IPS DF 4.7 (cell line): ENCODE measurements around the gene GRB7.
"Not testable (repeated sequence)": the region's sequence is repeated elsewhere in the genome, so short reads cannot be mapped to it uniquely, and the experiment has no call there.

Experiments
- DNase-seq: peaks from one replicate; pipeline ENCODE4 v3.0.0-alpha.2; 2013; ENCODE audit warnings: low spot score; ENCODE audit errors: extremely low read depth

Gene GRB7

DNA sequence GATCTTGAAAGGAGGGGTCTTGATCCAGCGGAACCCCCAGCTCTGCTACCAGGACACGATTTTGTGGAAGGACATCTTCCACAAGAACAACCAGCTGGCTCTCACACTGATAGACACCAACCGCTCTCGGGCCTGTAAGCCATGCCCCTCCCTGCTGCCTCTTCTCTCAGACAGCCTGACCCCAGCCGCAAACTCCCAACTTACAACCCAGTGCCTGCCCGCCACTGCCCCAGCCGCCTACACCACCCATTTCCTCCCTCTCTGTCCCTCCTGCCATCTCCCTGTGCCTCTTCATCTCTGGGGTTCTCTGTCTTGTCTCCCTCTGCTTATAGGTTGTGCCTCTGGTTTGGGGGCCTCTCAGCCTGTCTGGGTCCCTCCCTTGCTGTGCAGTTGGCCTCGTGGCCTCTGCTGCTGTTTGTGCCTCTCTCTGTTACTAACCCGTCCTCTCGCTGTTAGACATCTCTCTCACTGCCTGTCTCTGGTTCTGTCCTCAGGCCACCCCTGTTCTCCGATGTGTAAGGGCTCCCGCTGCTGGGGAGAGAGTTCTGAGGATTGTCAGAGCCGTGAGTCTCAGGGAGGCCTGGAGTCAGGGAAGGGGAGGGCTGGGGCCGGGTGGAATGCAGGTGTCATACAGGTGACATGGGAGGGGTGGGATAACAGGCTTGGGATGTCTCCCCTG is 28.3 kb upstream of the GRB7 start:
- DNase-seq: no peak

DNA sequence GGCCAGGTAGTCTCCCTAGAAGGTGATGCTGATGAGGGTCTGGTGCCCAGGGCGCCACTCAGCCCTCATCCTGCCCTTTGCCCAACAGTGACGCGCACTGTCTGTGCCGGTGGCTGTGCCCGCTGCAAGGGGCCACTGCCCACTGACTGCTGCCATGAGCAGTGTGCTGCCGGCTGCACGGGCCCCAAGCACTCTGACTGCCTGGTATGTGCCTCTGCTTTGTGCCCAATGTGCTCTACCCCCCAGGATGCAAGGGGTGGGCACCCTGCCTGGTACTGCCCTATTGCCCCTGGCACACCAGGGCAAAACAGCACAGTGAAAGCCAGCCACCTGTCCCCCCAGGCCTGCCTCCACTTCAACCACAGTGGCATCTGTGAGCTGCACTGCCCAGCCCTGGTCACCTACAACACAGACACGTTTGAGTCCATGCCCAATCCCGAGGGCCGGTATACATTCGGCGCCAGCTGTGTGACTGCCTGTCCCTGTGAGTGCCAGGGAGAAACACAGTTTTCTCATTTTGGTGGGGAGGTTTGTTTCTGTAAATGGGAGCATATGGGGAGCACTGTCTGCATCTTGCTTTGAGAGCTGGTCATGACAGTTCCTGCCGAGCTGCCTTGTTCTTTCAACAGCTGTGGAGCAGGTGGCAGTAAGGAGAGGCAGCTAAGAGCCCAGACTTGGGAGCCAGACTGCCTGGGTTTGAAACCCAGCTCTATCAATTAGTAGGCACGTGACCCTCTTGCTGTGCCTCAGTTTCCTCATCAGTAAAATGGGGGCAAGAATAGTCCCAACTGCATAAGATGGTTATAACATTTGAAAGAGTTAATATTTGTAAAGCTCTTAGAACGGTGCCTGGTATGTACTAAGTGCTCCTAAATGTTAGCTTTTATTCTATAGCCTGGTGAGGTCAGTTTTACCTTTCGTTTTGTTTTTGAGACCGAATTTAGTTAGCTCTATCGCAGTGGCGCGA is 27.5 kb upstream of the GRB7 start:
- DNase-seq: no peak

DNA sequence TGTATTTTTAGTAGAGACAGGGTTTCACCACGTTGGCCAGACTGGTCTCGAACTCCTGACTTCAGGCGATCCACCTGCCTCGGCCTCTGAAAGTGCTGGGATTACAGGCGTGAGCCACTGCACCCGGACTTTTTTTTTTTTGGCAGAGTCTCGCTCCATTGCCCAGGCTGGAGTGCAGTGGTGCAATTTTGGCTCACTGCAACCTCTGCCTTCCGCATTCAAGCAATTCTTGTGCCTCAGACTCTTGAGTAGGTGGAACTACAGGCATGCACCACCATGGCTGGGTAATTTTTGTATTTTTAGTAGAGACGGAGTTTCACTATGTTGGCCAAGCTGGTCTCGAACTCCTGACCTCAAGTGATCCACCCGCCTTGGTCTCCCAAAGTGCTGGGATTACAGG is 26.7 kb upstream of the GRB7 start:
- DNase-seq: not testable (repeated sequence)

DNA sequence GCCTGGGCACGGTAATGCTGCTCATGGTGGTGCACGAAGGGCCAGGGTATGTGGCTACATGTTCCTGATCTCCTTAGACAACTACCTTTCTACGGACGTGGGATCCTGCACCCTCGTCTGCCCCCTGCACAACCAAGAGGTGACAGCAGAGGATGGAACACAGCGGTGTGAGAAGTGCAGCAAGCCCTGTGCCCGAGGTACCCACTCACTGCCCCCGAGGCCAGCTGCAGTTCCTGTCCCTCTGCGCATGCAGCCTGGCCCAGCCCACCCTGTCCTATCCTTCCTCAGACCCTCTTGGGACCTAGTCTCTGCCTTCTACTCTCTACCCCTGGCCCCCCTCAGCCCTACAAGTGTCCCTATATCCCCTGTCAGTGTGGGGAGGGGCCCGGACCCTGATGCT is 25.9 kb upstream of the GRB7 start:
- DNase-seq: no peak

DNA sequence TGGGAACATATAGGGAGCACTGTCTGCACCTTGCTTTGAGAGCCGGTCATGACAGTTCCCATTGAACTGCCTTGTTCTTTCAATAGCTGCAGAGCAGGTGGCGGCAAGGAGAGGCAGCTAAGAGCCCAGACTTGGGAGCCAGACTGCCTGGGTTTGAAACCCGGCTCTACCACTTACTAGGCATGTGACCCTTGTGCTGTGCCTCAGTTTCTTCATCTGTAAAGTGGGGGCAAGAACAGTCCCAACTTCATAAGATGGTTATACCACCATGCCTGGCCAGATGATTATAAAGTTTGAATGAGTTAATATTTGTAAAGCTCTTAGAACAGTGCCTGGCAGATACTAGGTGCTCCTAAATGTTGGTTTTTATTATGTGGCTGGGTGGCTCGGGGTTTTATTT is 23.5 kb upstream of the GRB7 start:
- no peak for DNase-seq

DNA sequence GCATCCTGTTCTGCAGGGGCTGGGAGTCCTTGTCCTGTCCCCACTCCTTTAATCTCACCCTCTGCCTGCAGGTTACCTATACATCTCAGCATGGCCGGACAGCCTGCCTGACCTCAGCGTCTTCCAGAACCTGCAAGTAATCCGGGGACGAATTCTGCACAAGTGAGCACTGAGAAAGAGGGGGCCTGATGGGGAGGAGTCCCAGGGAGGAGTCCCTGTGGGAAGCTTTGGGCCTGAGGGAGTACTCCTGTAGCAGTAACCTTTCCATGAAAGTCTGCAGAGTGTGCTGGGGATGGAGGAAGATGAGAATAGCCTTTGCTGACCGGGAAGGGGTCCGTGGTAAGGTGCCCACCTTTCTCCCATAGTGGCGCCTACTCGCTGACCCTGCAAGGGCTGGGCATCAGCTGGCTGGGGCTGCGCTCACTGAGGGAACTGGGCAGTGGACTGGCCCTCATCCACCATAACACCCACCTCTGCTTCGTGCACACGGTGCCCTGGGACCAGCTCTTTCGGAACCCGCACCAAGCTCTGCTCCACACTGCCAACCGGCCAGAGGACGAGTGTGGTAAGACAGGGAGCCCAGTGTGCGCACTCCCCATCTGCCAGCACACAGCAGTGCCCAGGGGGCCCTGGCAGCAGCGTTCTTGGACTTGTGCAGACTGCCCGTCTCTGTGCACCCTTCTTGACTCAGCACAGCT is 22.2 kb upstream of the GRB7 start:
- DNase-seq: no peak

DNA sequence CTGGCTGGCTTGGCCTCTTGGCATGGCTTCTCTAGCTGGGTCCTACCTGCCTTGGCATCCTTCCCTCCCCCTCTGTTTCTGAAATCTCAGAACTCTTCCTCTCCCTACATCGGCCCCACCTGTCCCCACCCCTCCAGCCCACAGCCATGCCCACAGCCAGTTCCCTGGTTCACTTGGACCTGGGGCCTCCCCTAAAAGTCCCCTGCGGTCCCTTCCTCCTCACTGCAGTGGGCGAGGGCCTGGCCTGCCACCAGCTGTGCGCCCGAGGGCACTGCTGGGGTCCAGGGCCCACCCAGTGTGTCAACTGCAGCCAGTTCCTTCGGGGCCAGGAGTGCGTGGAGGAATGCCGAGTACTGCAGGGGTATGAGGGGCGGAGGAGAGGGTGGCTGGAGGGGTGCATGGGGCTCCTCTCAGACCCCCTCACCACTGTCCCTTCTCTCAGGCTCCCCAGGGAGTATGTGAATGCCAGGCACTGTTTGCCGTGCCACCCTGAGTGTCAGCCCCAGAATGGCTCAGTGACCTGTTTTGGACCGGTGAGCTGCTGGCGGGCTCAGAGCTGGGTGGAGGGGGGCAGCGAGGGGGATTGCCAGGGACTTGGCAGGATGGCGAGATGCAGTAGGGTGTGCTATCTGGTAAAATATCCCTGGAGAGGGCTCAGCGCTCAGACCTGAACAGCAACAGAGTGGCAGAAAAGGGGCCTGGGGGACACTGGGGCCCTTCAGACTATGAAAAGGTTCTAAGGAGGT is 21.5 kb upstream of the GRB7 start:
- no peak for DNase-seq

DNA sequence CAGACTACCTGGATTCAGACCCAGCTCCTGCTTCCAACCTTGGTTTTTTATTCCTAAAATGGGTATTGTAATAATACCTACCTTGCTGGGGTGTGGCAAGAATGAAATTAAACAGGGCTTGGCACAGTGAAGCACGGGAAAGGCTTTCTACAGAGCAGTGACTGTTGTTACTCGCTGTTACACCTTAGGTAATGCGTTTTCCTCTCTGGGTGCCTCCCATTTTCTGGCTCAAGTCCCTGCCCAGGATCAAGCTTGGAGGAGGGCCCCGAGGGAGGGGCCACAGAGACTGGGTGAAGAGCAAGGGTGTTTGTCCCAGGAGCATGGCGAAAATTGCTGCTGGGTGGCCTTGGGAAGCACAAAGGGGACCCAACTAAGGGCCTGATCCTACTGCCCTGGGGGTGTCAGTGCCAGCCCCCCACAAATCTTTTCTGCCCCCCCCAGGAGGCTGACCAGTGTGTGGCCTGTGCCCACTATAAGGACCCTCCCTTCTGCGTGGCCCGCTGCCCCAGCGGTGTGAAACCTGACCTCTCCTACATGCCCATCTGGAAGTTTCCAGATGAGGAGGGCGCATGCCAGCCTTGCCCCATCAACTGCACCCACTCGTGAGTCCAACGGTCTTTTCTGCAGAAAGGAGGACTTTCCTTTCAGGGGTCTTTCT is 20.7 kb upstream of the GRB7 start:
- DNase-seq: no peak

DNA sequence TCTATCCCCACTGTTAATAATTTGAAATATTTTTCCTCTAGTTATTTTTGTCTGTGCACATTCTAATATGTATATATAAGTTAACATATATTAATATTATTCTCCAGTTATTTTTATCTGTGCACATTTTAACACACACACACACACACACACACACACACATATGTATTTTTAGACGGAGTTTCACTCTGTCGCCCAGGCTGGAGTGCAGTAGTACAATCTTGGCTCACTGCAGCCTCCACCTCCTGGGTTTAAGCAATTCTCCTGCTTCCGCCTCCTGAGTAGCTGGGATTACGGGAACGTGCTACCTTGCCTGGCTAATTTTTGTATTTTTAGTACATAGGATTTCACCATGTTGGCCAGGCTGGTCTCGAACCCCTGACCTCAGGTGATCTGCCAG is 20.1 kb upstream of the GRB7 start:
- no peak for DNase-seq

DNA sequence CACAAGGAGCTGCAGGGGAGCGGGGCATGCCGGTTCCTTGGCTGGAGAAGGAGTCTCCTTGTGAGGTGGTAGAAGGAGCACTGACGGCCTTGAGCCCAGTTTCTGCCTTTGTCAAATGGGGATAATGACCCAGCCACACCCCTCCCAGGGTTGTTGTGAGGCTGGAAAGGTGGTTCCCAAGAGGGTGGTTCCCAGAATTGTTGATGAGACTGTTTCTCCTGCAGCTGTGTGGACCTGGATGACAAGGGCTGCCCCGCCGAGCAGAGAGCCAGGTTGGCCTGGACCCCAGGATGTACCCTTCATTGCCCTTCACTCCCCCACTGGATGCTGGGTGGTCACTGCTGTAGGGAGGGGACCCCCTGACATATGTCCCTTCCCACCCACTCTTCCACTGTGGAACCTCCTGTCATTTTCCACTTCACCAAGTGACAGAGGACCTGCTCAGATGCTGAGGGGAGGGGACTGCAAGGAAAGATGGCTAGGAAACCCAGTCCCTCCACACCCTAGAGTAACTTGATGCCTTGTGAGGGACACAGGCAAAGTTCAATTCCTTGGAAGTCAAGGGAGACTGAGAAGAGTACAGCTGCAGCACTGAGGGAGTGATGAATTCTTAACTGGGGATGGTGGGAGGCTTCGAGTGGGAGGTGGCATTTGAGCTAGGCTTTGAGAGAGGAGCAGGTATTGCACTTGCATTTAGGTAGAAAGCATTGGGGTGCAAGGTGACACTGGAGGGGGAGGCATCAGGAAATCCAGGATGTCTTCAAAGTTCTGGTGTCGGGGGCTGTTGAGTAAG is 18.0 kb upstream of the GRB7 start:
- DNase-seq: no peak

DNA sequence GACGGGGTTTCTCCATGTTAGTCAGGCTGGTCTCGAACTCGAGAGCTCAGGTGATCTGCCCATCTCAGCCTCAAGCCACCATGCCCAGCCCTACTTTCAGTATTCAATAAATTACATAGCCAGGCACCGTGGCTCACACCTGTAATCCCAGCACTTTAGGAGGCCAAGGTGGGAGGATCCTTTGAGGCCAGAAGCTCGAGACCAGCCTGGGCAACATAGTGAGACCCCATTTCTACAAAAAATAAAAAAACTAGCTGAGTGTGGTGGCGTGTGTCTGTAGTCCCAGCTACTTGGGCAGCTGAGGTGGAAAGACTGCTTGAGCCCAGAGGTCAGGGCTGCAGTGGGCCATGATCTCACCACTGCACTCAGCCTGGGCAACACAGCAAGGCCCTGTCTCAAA is 15.6 kb upstream of the GRB7 start:
- no peak for DNase-seq

DNA sequence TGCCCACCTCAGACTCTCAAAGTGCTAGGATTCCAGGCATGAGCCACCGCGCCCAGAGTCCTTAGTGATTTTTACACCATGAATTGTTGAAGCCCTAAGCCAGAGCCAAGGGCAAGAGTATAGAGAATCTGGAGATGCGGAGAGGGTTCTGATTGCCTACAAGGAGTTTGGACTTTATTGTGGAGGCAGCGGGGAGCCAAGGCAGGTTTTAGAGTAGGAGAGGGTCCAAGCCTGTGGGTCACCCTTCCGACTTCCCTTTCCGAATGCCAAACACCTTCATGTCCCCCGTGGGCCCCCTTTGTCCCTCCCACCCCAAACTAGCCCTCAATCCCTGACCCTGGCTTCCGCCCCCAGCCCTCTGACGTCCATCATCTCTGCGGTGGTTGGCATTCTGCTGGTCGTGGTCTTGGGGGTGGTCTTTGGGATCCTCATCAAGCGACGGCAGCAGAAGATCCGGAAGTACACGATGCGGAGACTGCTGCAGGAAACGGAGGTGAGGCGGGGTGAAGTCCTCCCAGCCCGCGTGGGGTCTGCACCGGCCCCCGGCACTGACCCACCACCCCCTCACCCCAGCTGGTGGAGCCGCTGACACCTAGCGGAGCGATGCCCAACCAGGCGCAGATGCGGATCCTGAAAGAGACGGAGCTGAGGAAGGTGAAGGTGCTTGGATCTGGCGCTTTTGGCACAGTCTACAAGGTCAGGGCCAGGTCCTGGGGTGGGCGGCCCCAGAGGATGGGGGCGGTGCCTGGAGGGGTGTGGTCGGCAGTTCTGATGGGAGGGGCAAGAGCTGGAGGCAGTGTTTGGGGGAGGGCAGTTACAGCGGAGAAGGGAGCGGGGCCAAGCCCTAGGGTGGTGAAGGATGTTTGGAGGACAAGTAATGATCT is 14.5 kb upstream of the GRB7 start:
- DNase-seq: no peak

DNA sequence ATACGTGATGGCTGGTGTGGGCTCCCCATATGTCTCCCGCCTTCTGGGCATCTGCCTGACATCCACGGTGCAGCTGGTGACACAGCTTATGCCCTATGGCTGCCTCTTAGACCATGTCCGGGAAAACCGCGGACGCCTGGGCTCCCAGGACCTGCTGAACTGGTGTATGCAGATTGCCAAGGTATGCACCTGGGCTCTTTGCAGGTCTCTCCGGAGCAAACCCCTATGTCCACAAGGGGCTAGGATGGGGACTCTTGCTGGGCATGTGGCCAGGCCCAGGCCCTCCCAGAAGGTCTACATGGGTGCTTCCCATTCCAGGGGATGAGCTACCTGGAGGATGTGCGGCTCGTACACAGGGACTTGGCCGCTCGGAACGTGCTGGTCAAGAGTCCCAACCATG is 13.0 kb upstream of the GRB7 start:
- DNase-seq: no peak

DNA sequence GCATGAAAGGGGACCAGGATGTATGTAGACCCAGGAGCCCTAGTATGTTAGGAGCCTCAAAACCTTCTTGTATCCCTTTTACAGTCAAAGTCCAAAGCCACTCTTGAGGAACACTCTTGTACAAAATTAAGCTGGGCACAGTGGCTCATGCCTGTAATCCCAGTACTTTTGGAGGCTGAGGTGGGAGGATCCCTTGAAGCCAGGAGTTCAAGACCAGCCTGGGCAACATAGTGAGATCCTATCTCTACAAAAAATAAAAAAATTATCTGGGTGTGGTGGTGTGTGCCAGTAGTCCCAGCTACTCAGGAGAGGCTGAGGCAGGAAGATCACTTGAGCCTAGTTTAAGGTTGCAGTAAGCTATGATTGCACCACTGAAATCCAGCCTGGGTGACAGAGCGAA is 11.8 kb upstream of the GRB7 start:
- DNase-seq: not testable (repeated sequence)

DNA sequence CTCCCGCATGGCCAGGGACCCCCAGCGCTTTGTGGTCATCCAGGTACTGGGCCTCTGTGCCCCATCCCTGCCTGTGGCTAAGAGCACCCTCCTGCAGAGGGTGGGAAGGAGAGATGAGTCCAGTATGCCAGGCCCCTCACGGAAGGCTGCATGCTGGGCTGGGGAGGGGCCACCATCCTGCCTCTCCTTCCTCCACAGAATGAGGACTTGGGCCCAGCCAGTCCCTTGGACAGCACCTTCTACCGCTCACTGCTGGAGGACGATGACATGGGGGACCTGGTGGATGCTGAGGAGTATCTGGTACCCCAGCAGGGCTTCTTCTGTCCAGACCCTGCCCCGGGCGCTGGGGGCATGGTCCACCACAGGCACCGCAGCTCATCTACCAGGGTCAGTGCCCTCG is 11.1 kb upstream of the GRB7 start:
- no peak for DNase-seq

DNA sequence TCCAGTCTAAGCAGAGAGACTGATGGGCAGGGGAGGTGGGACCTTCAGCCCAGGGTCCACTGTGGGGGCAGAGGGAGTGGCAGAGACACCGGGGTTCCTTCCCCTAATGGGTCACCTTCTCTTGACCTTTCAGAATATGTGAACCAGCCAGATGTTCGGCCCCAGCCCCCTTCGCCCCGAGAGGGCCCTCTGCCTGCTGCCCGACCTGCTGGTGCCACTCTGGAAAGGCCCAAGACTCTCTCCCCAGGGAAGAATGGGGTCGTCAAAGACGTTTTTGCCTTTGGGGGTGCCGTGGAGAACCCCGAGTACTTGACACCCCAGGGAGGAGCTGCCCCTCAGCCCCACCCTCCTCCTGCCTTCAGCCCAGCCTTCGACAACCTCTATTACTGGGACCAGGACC is 10.2 kb upstream of the GRB7 start:
- DNase-seq: no peak

DNA sequence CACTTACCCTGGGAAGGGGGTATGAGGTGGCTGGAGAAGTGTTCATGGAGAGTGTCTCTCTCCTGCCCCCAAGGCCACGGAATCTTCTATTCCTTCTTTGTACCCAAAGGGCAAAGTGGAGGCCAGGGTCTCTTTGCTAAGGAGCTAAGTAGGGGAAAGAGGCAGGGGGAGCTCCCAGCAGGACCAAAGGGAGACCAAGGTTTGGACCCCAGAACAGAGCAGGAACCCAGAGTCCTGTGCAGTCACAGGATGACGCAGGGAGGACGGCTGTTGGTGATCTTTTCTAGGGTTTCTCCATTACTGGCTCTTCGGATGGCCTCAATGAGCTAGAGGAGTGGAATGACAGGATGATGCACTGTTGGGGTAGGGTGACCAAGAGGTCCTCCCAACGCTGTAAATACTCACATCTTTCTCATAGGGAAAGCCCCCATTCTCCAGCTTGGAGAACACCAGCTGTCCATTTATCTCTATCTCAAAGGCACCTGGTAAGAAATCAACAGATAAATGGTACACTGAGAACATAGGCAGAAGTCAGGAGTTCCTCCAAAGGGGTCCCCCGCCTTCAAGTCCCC is 8.4 kb upstream of the GRB7 start:
- no peak for DNase-seq

DNA sequence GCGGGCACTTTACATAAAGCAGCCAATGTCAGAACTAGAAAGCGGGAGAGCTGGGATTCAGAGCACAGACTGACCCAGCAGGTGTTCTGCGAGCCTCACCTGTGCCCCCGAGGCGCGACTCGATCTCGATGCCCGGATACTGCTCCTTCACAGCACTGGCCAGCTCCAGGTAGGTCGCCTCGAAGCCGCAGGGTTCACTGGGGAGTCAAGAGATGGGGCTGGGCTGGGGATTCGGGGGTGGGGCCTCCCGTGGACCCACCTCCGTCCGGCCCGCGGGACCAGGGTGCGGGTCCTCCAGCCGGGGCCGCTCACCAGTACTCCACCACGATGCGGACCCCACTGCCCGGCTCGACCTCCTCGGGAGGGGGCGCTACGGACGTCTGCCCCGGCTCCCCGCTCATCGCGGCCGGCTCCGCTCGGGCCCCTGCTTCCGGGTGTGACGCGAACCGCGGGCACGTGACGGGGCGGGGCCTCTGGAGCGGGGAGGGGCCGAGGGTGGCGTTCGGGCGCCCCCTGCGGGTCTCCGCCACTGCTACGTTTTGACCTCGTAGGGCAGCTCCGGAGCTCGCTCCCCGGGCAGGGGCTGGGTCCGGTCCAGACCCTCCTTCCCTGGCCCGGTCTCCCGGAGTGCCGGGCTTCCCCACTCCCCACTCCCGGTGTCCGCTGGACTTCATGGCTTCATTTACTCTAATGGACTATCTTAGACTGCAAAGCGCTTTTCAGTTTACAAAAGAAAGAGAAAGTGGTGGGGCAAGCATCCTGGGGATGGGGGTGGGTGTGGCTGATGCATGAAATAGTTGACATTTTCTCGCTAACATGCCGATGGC is 7.4 kb upstream of the GRB7 start, which contains the start of gene MIEN1:
Gene MIEN1, minus strand, starts transcription at position 438 of the 827 bp plus-strand sequence. Its CDS starts 37 bp downstream, at position 401.
- DNase-seq: no peak
